K562 (cell line): Measurements from ENCODE around the gene SAMD14. TPM values are rescaled to one million over a fixed set of nuclear protein-coding genes. Genes with fewer than 3 reads are reported as not detected.

ENCODE experiments used
- DDX20 ChIP-seq: fragments of 450-650 bp; IDR thresholded peaks from 2 replicates; pipeline ENCODE4 v1.6.1; 2016; ENCODE audit warnings: missing genetic modification characterization, low read depth, mild to moderate bottlenecking, missing compliant biosample characterization, moderate library complexity
- EP400 ChIP-seq: fragments of 450-650 bp; IDR thresholded peaks from 2 replicates; pipeline ENCODE4 v1.6.1; 2017; ENCODE audit warnings: antibody characterized with exemption, mild to moderate bottlenecking, moderate library complexity
- HDAC2 ChIP-seq: fragments of 450-650 bp; IDR thresholded peaks from 2 replicates; pipeline ENCODE4 v1.6.1; 2016; ENCODE audit warnings: mild to moderate bottlenecking
- ILK ChIP-seq: fragments of 450-650 bp; IDR thresholded peaks from 2 replicates; pipeline ENCODE4 v1.6.1; 2016; ENCODE audit warnings: missing genetic modification characterization, low read depth, mild to moderate bottlenecking, missing compliant biosample characterization, moderate library complexity, borderline replicate concordance
- PTRF ChIP-seq: fragments of 450-650 bp; IDR thresholded peaks from 2 replicates; pipeline ENCODE4 v1.6.1; 2016; ENCODE audit warnings: mild to moderate bottlenecking, missing genetic modification characterization, missing compliant biosample characterization
- RB1 ChIP-seq: fragments of 450-650 bp; IDR thresholded peaks from 2 replicates; pipeline ENCODE4 v1.6.1; 2017; ENCODE audit warnings: low read depth, mild to moderate bottlenecking
- RBM25 ChIP-seq: fragments of 200-400 bp; formaldehyde crosslinking; IDR thresholded peaks from 2 replicates; pipeline ENCODE4 v1.6.1; 2018; ENCODE audit warnings: low read length, low read depth, moderate library complexity; ENCODE audit not compliant: severe bottlenecking
- RBM34 ChIP-seq: fragments of 200-400 bp; formaldehyde crosslinking; IDR thresholded peaks from 2 replicates; pipeline ENCODE4 v1.6.1; 2018; ENCODE audit warnings: low read length, borderline replicate concordance; ENCODE audit not compliant: insufficient read depth
- SRSF3 ChIP-seq: fragments of 200-400 bp; formaldehyde crosslinking; IDR thresholded peaks from 2 replicates; pipeline ENCODE4 v1.6.1; 2016; ENCODE audit warnings: mild to moderate bottlenecking, low read length, moderate library complexity; ENCODE audit not compliant: insufficient read depth
- TCF7 ChIP-seq: sonication (generic); IDR thresholded peaks from 2 replicates; pipeline ENCODE4 v1.6.1; 2016; ENCODE audit warnings: antibody characterized with exemption, borderline replicate concordance
- ZNF830 ChIP-seq: fragments of 250-450 bp; sonication (Bioruptor Pico); IDR thresholded peaks from 2 replicates; pipeline ENCODE4 v1.5.0; 2021; ENCODE audit warnings: mild to moderate bottlenecking
- polyA plus RNA-seq, 8 experiments: library from polyadenylated mRNA; depleted of rRNA in 4 of 8; stranded (reverse) in 5 of 8; unstranded in 3 of 8; fragments of >200 nt; fragmentation: Nextera tagmentation in 2 of 8; fragmentation: Illumina TruSeq in 1 of 8; extraction: Ambion mirVana in 2 of 8; extraction: Trizol in 1 of 8; gene quantifications; 2 replicates each; pipeline versions ENCODE4 v1.2.1 to v1.2.3, GENCODE V29; 2011 to 2014; ENCODE audit warnings: inconsistent platforms in 1 of 8, missing spikeins in 1 of 8
- total RNA-seq, 7 experiments: library from RNA; depleted of rRNA in 6 of 7; stranded (reverse); fragments of >200 nt in 6 of 7; fragmentation: Illumina TruSeq in 2 of 7; extraction: Trizol in 2 of 7; gene quantifications; 2 replicates each; pipeline versions ENCODE4 v1.2.1 to v1.2.3, GENCODE V29; 2011 to 2021; ENCODE audit warnings: low replicate concordance in 1 of 7
- TF ChIP-seq, protein P1 (sequence below): fragments of 450-650 bp; IDR thresholded peaks from 2 replicates; pipeline ENCODE4 v1.6.1; 2014; ENCODE audit warnings: low read depth, mild to moderate bottlenecking, moderate library complexity, borderline replicate concordance
- TF ChIP-seq, protein P2 (sequence below): IDR thresholded peaks from 2 replicates; pipeline ENCODE4 v1.6.1; 2011; ENCODE audit warnings: borderline replicate concordance, low read depth, mild to moderate bottlenecking, moderate library complexity, low read length; ENCODE audit not compliant: insufficient read depth, poor library complexity, severe bottlenecking
- TF ChIP-seq, protein P3 (sequence below): sonication (generic); formaldehyde crosslinking; IDR thresholded peaks from 2 replicates; pipeline ENCODE4 v1.8.0; 2023; ENCODE audit warnings: missing genetic modification reagents, mild to moderate bottlenecking, borderline replicate concordance
- TF ChIP-seq, protein P4 (sequence below): fragments of 200-800 bp; sonication (Bioruptor generic); IDR thresholded peaks from 2 replicates; pipeline ENCODE4 v1.6.1; 2017; ENCODE audit warnings: missing genetic modification characterization, missing compliant biosample characterization

SAMD14 gene
- total and polyA plus RNA-seq, 9 of the 15 experiments (the other 6 are each of a cell fraction or from before 2014, with no cell fraction given): 0.04 to 0.07 TPM; not detected in 7

DNA sequence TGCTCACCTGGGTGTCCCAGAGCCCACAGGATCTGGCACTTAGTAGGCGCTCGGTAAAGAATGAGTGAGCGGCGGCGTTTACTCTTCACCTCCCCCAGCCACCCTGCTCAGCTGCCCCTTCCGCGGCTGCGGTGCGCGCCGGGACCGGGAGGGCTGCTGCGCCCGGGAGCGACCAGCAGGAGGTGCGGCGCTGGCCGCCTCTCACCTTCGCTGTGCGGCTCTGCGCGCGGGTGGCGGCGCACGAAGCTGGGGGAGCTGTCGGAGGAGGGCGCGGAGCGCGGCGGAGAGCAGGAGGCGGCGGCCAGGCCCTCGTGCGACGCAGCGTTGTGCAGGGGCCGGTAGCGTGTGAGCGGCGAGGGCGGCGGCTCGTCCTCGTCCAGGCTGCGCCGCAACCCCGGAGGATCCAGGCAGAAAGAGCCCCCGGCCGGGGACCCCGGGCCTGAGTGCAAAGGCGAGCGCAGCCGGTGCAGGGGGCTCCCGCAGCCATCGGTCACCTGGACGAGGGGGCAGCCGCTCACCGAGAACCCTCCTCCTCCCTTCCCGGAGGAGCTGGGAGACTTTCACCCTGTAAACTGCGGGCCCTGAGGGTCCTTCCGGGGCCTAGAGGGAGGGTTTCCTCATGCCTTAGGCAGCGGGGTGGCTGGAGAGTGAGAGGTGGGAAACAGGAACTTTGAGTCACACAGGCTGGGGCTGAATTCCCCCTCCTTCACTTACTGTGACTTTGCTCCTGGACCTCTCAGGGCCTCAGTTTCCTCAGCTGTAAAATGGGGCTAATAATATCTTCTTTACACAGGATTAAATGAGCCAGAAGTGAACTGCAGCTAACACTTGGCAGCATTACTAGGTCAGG lies 12.5 kb downstream of the SAMD14 start (continued):
- TF ChIP-seq SRSF3 (no peak), DDX20 (tag) (no peak), EP400 (no peak), HDAC2 (no peak), RBM25 (peak; percentile 65), RBM34 (no peak), RB1 (peak; percentile 89), PTRF (tag) (no peak), ZNF830 (CRISPR knock-in tag) (no peak), ILK (no peak), TCF7 (no peak)
- TF ChIP-seq, protein P1, sequence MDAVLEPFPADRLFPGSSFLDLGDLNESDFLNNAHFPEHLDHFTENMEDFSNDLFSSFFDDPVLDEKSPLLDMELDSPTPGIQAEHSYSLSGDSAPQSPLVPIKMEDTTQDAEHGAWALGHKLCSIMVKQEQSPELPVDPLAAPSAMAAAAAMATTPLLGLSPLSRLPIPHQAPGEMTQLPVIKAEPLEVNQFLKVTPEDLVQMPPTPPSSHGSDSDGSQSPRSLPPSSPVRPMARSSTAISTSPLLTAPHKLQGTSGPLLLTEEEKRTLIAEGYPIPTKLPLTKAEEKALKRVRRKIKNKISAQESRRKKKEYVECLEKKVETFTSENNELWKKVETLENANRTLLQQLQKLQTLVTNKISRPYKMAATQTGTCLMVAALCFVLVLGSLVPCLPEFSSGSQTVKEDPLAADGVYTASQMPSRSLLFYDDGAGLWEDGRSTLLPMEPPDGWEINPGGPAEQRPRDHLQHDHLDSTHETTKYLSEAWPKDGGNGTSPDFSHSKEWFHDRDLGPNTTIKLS: no peak
- TF ChIP-seq, protein P2, sequence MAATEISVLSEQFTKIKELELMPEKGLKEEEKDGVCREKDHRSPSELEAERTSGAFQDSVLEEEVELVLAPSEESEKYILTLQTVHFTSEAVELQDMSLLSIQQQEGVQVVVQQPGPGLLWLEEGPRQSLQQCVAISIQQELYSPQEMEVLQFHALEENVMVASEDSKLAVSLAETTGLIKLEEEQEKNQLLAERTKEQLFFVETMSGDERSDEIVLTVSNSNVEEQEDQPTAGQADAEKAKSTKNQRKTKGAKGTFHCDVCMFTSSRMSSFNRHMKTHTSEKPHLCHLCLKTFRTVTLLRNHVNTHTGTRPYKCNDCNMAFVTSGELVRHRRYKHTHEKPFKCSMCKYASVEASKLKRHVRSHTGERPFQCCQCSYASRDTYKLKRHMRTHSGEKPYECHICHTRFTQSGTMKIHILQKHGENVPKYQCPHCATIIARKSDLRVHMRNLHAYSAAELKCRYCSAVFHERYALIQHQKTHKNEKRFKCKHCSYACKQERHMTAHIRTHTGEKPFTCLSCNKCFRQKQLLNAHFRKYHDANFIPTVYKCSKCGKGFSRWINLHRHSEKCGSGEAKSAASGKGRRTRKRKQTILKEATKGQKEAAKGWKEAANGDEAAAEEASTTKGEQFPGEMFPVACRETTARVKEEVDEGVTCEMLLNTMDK: peak; percentile 23
- TF ChIP-seq, protein P3, sequence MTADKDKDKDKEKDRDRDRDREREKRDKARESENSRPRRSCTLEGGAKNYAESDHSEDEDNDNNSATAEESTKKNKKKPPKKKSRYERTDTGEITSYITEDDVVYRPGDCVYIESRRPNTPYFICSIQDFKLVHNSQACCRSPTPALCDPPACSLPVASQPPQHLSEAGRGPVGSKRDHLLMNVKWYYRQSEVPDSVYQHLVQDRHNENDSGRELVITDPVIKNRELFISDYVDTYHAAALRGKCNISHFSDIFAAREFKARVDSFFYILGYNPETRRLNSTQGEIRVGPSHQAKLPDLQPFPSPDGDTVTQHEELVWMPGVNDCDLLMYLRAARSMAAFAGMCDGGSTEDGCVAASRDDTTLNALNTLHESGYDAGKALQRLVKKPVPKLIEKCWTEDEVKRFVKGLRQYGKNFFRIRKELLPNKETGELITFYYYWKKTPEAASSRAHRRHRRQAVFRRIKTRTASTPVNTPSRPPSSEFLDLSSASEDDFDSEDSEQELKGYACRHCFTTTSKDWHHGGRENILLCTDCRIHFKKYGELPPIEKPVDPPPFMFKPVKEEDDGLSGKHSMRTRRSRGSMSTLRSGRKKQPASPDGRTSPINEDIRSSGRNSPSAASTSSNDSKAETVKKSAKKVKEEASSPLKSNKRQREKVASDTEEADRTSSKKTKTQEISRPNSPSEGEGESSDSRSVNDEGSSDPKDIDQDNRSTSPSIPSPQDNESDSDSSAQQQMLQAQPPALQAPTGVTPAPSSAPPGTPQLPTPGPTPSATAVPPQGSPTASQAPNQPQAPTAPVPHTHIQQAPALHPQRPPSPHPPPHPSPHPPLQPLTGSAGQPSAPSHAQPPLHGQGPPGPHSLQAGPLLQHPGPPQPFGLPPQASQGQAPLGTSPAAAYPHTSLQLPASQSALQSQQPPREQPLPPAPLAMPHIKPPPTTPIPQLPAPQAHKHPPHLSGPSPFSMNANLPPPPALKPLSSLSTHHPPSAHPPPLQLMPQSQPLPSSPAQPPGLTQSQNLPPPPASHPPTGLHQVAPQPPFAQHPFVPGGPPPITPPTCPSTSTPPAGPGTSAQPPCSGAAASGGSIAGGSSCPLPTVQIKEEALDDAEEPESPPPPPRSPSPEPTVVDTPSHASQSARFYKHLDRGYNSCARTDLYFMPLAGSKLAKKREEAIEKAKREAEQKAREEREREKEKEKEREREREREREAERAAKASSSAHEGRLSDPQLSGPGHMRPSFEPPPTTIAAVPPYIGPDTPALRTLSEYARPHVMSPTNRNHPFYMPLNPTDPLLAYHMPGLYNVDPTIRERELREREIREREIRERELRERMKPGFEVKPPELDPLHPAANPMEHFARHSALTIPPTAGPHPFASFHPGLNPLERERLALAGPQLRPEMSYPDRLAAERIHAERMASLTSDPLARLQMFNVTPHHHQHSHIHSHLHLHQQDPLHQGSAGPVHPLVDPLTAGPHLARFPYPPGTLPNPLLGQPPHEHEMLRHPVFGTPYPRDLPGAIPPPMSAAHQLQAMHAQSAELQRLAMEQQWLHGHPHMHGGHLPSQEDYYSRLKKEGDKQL (CRISPR knock-in tag): no peak
- TF ChIP-seq, protein P4, sequence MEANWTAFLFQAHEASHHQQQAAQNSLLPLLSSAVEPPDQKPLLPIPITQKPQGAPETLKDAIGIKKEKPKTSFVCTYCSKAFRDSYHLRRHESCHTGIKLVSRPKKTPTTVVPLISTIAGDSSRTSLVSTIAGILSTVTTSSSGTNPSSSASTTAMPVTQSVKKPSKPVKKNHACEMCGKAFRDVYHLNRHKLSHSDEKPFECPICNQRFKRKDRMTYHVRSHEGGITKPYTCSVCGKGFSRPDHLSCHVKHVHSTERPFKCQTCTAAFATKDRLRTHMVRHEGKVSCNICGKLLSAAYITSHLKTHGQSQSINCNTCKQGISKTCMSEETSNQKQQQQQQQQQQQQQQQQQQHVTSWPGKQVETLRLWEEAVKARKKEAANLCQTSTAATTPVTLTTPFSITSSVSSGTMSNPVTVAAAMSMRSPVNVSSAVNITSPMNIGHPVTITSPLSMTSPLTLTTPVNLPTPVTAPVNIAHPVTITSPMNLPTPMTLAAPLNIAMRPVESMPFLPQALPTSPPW (CRISPR knock-in tag): peak; percentile 30
